ENCODE results near the gene LRCH1. TPM values are rescaled to one million over a fixed set of nuclear protein-coding genes. Genes with fewer than 3 reads are reported as not detected.

The LRCH1 gene
- total and polyA plus RNA-seq, 2 donors from 2014 or later = 10.2 to 39.0 TPM

- H3K36me3 ChIP-seq (ENCODE audit: control insufficient read depth in 2 of 3, insufficient read depth in 3 of 3, low read length in 3 of 3) = peaks cover 0 to 2% (median 0%) of the 10 kb centered on the region in 3 donors
- H3K9ac ChIP-seq (ENCODE audit: low read length in 3 of 3) = peak overlapping the region in 1 of 3 donors; percentile 5
- DNase-seq = no peak
- intact Hi-C loops (cut with DNase I) = loop anchor here (10.0 kb wide), 1 partner anchor 129 kb away; the partner anchor contains the start of gene LRCH1
- peak overlapping the region; percentile 43 for H3K27ac ChIP-seq (ENCODE audit: low read depth in 2 of 2, low read length in 2 of 2)
- FAIRE-seq = no peak
- H3K4me3 ChIP-seq (ENCODE audit: low read length in 3 of 3) = peak overlapping the region in 1 of 3 donors; percentile 2
- no peak for TF ChIP-seq CTCF (IDR thresholded peaks at IDR 0.05; ENCODE audit: borderline replicate concordance, extremely low read depth, insufficient read depth)
- no peaks in the 10 kb centered on the region for H3K9me3 ChIP-seq (ENCODE audit: control insufficient read depth in 2 of 3, insufficient read depth in 1 of 3, low read length in 3 of 3)
- H3K27me3 ChIP-seq (ENCODE audit: control insufficient read depth, insufficient read depth, low read length) = no peaks in the 10 kb centered on the region
- peaks cover 11 to 54% (median 26%) of the 10 kb centered on the region in 3 donors for H3K4me1 ChIP-seq (ENCODE audit: control insufficient read depth in 2 of 3, insufficient read depth in 2 of 3, low read depth in 1 of 3, low read length in 3 of 3)
Measured at GRCh38 chr13:46683676-46684260, 130.8 kb downstream of the LRCH1 start.

- Histone ChIP-seq H3K9ac (ENCODE audit: low read length in 3 of 3) (peak overlapping the region in 1 of 3 donors; percentile 5), H3K36me3 (ENCODE audit: control insufficient read depth in 2 of 3, insufficient read depth in 3 of 3, low read length in 3 of 3) (peaks cover 0 to 2% (median 0%) of the 10 kb centered on the region in 3 donors), H3K27me3 (ENCODE audit: control insufficient read depth, insufficient read depth, low read length) (no peaks in the 10 kb centered on the region), H3K27ac (ENCODE audit: low read depth in 2 of 2, low read length in 2 of 2) (peak overlapping the region; percentile 43), H3K4me1 (ENCODE audit: control insufficient read depth in 2 of 3, insufficient read depth in 2 of 3, low read depth in 1 of 3, low read length in 3 of 3) (peaks cover 11 to 48% (median 21%) of the 10 kb centered on the region in 3 donors), H3K9me3 (ENCODE audit: control insufficient read depth in 2 of 3, insufficient read depth in 1 of 3, low read length in 3 of 3) (no peaks in the 10 kb centered on the region), H3K4me3 (ENCODE audit: low read length in 3 of 3) (peak overlapping the region in 2 of 3 donors; percentile 1 to 2)
- intact Hi-C loops (cut with DNase I) = loop anchor here (10.0 kb wide), 1 partner anchor 130 kb away; the partner anchor contains the start of gene LRCH1
- no peak for TF ChIP-seq CTCF (IDR thresholded peaks at IDR 0.05; ENCODE audit: borderline replicate concordance, extremely low read depth, insufficient read depth)
- DNase-seq (peak in 1 of 5 donors; percentile 38), FAIRE-seq (no peak)
Measured at GRCh38 chr13:46684287-46685001, 131.5 kb downstream of the LRCH1 start.

- DNase-seq (no peak), FAIRE-seq (no peak)
- Histone ChIP-seq H3K36me3 (ENCODE audit: control insufficient read depth in 2 of 3, insufficient read depth in 3 of 3, low read length in 3 of 3) (peaks cover 0 to 2% (median 0%) of the 10 kb centered on the region in 3 donors), H3K9ac (ENCODE audit: low read length in 3 of 3) (peak overlapping the region in 1 of 3 donors; percentile 4), H3K27ac (ENCODE audit: low read depth in 2 of 2, low read length in 2 of 2) (peak overlapping the region; percentile 43), H3K27me3 (ENCODE audit: control insufficient read depth, insufficient read depth, low read length) (no peaks in the 10 kb centered on the region), H3K9me3 (ENCODE audit: control insufficient read depth in 2 of 3, insufficient read depth in 1 of 3, low read length in 3 of 3) (no peaks in the 10 kb centered on the region), H3K4me1 (ENCODE audit: control insufficient read depth in 2 of 3, insufficient read depth in 2 of 3, low read depth in 1 of 3, low read length in 3 of 3) (peaks cover 8 to 41% (median 15%) of the 10 kb centered on the region in 3 donors), H3K4me3 (ENCODE audit: low read length in 3 of 3) (peak overlapping the region in 1 of 3 donors; percentile 2)
- intact Hi-C loops (cut with DNase I) = loop anchor here (10.0 kb wide), 1 partner anchor 130 kb away; the partner anchor contains the start of gene LRCH1
- TF ChIP-seq CTCF (IDR thresholded peaks at IDR 0.05; ENCODE audit: borderline replicate concordance, extremely low read depth, insufficient read depth) = no peak
Measured at GRCh38 chr13:46685006-46685730, 132.2 kb downstream of the LRCH1 start.

Data from kidney (tissue), 14 donors.